ENCODE data around the gene PTPRM.

The PTPRM gene

GRCh38 chr18:8283891-8284585 is 716.9 kb downstream of the PTPRM start:
- ATAC-seq (ENCODE audit: insufficient read depth, low read depth) = no peak
- H3K9ac ChIP-seq (ENCODE audit: low read depth, low read length) = no peak overlapping the region
- no peaks in the 10 kb centered on the region for H3K79me2 ChIP-seq (ENCODE audit: insufficient read depth, low read length)
- H3K4me3 ChIP-seq (ENCODE audit: low read depth in 1 of 2, low read length in 2 of 2) = no peak overlapping the region
- H3K4me2 ChIP-seq (ENCODE audit: insufficient read depth, low read length) = no peak overlapping the region
- H3K9me3 ChIP-seq (ENCODE audit: insufficient read depth, low read length, severe bottlenecking) = no peaks in the 10 kb centered on the region
- no peak overlapping the region for H3K27ac ChIP-seq (ENCODE audit: low read length)
- no peaks in the 10 kb centered on the region for H4K20me1 ChIP-seq (ENCODE audit: insufficient read depth, low read length)
- no peaks in the 10 kb centered on the region for H3K36me3 ChIP-seq (ENCODE audit: insufficient read depth, low read length)
- DNase-seq = no peak
- no peaks in the 10 kb centered on the region for H3K27me3 ChIP-seq (ENCODE audit: insufficient read depth, low read length, poor library complexity)
- no peak overlapping the region for H2AFZ ChIP-seq (ENCODE audit: low read depth, low read length)
- TF ChIP-seq CTCF (IDR thresholded peaks at IDR 0.05; ENCODE audit: borderline replicate concordance, extremely low read depth, low read length, poor library complexity, severe bottlenecking) = no peak
- TF ChIP-seq EZH2 (IDR thresholded peaks at IDR 0.05; ENCODE audit: borderline replicate concordance, low read depth, low read length, severe bottlenecking) = no peak
- H3K4me1 ChIP-seq (ENCODE audit: insufficient read depth, low read length) = no peaks in the 10 kb centered on the region

GRCh38 chr18:8286303-8286702 is 719.2 kb downstream of the PTPRM start:
- Histone ChIP-seq H3K79me2 (ENCODE audit: insufficient read depth, low read length) (no peaks in the 10 kb centered on the region), H3K9ac (ENCODE audit: low read depth, low read length) (no peak overlapping the region), H2AFZ (ENCODE audit: low read depth, low read length) (no peak overlapping the region), H3K27ac (ENCODE audit: low read length) (no peak overlapping the region), H3K4me1 (ENCODE audit: insufficient read depth, low read length) (no peaks in the 10 kb centered on the region), H4K20me1 (ENCODE audit: insufficient read depth, low read length) (no peaks in the 10 kb centered on the region), H3K4me3 (ENCODE audit: low read depth in 1 of 2, low read length in 2 of 2) (no peak overlapping the region), H3K36me3 (ENCODE audit: insufficient read depth, low read length) (no peaks in the 10 kb centered on the region), H3K9me3 (ENCODE audit: insufficient read depth, low read length, severe bottlenecking) (no peaks in the 10 kb centered on the region), H3K4me2 (ENCODE audit: insufficient read depth, low read length) (no peak overlapping the region), H3K27me3 (ENCODE audit: insufficient read depth, low read length, poor library complexity) (no peaks in the 10 kb centered on the region)
- TF ChIP-seq CTCF (IDR thresholded peaks at IDR 0.05; ENCODE audit: borderline replicate concordance, extremely low read depth, low read length, poor library complexity, severe bottlenecking) = no peak
- TF ChIP-seq EZH2 (IDR thresholded peaks at IDR 0.05; ENCODE audit: borderline replicate concordance, low read depth, low read length, severe bottlenecking) = no peak
- DNase-seq = no peak
- ATAC-seq (ENCODE audit: insufficient read depth, low read depth) = no peak

- Histone ChIP-seq H3K36me3 (ENCODE audit: insufficient read depth, low read length) (no peaks in the 10 kb centered on the region), H3K9ac (ENCODE audit: low read depth, low read length) (no peak overlapping the region), H3K79me2 (ENCODE audit: insufficient read depth, low read length) (no peaks in the 10 kb centered on the region), H4K20me1 (ENCODE audit: insufficient read depth, low read length) (no peaks in the 10 kb centered on the region), H3K9me3 (ENCODE audit: insufficient read depth, low read length, severe bottlenecking) (no peaks in the 10 kb centered on the region), H3K27me3 (ENCODE audit: insufficient read depth, low read length, poor library complexity) (no peaks in the 10 kb centered on the region), H3K4me1 (ENCODE audit: insufficient read depth, low read length) (no peaks in the 10 kb centered on the region), H3K4me3 (ENCODE audit: low read depth in 1 of 2, low read length in 2 of 2) (no peak overlapping the region), H2AFZ (ENCODE audit: low read depth, low read length) (no peak overlapping the region), H3K4me2 (ENCODE audit: insufficient read depth, low read length) (no peak overlapping the region), H3K27ac (ENCODE audit: low read length) (no peak overlapping the region)
- DNase-seq = no peak
- ATAC-seq (ENCODE audit: insufficient read depth, low read depth) = no peak
- TF ChIP-seq CTCF (IDR thresholded peaks at IDR 0.05; ENCODE audit: borderline replicate concordance, extremely low read depth, low read length, poor library complexity, severe bottlenecking) = no peak
- TF ChIP-seq EZH2 (IDR thresholded peaks at IDR 0.05; ENCODE audit: borderline replicate concordance, low read depth, low read length, severe bottlenecking) = no peak
These were observed 720.2 kb downstream of the PTPRM start for GRCh38 chr18:8287196-8287885.

Measured in DND-41 (cell line).